Measurements from ENCODE around the gene IL27RA. TPM values are rescaled to one million over a fixed set of nuclear protein-coding genes. Genes with fewer than 3 reads are reported as not detected.

IL27RA gene
- total and polyA plus RNA-seq, 2 of the 4 experiments (the other 2 are of a cell fraction): 2.9 to 5.1 TPM

GRCh38 chr19:14012378-14012915 lies 19.1 kb upstream of the IL27RA start:
- Histone ChIP-seq H3K27ac (ENCODE audit: insufficient read depth, low read length) (no peak overlapping the region), H3K56ac (ENCODE audit: extremely low read depth, insufficient read depth, low read length) (no peak overlapping the region), H2BK20ac (ENCODE audit: low read depth, low read length) (no peak overlapping the region), H3K9me3 (ENCODE audit: control insufficient read depth, insufficient read depth, low read length) (no peaks in the 10 kb centered on the region), H2BK15ac (ENCODE audit: low read depth, low read length) (no peak overlapping the region), H3K9me1 (ENCODE audit: insufficient read depth, low read length) (no peaks in the 10 kb centered on the region), H3K9ac (ENCODE audit: low read depth, low read length) (no peak overlapping the region), H2BK120ac (ENCODE audit: low read depth, low read length) (no peak overlapping the region), H3K4ac (ENCODE audit: low read depth, low read length) (no peak overlapping the region), H3K4me2 (ENCODE audit: low read depth, low read length) (no peak overlapping the region), H3K23ac (ENCODE audit: low read depth, low read length) (no peak overlapping the region), H4K20me1 (ENCODE audit: insufficient read depth, low read length) (no peaks in the 10 kb centered on the region), H2AK9ac (replicated peaks; ENCODE audit: low read depth, low read length, poor library complexity) (no peak overlapping the region), H3K36me3 (ENCODE audit: control insufficient read depth, insufficient read depth, low read length) (no peaks in the 10 kb centered on the region), H4K5ac (ENCODE audit: low read depth, low read length) (no peak overlapping the region), H2AFZ (replicated peaks; ENCODE audit: low read length, poor library complexity) (no peak overlapping the region), H2BK5ac (ENCODE audit: low read depth, low read length, poor library complexity, severe bottlenecking) (no peak overlapping the region), H4K8ac (ENCODE audit: low read depth in 2 of 2, low read length in 2 of 2) (no peak overlapping the region), H2AK5ac (ENCODE audit: low read depth, low read length) (no peak overlapping the region), H3K79me1 (ENCODE audit: low read depth in 1 of 2, low read length in 2 of 2) (no peaks in the 10 kb centered on the region), H3K27me3 (ENCODE audit: control insufficient read depth, insufficient read depth, low read length) (no peaks in the 10 kb centered on the region), H3K4me1 (ENCODE audit: control insufficient read depth, insufficient read depth, low read length) (no peaks in the 10 kb centered on the region), H3K4me3 (ENCODE audit: insufficient read depth, low read depth, low read length) (no peak overlapping the region), H3K14ac (replicated peaks; ENCODE audit: low read depth, low read length) (no peak overlapping the region), H4K91ac (ENCODE audit: insufficient read depth, low read depth, low read length) (no peak overlapping the region), H3K18ac (ENCODE audit: low read depth, low read length) (no peak overlapping the region)
- CTCF ChIA-PET: no interaction called here
- dilution Hi-C loops (cut with HindIII; ENCODE audit: low sequenced_read_pairs, unreplicated experiment): no loop called here
- no TSS peak for BruUV-seq (replicated peaks)
- ATAC-seq (ENCODE audit: low read depth) (no peak), DNase-seq (no peak)
- POLR2A ChIA-PET (ENCODE audit: unreplicated experiment): no interaction called here
- in situ Hi-C loops (cut with MboI; ENCODE audit: low sequenced_read_pairs): no loop called here
- intact Hi-C loops (cut with micrococcal nuclease): no loop called here
- WGBS, 2 experiments (ENCODE audit: extremely low coverage in 2 of 2, insufficient read length in 1 of 2): no CpG with 5 or more reads among the region's 2 CpGs
- TF ChIP-seq RAD21 (IDR thresholded peaks at IDR 0.05; ENCODE audit: low read length) (no peak), RCOR1 (IDR thresholded peaks at IDR 0.05; ENCODE audit: insufficient replicate concordance, low read length) (no peak), NFE2L2 (IDR thresholded peaks at IDR 0.05; ENCODE audit: low read depth, low read length) (no peak)

All from IMR-90 (cell line).